Vagina (tissue), 2 donors: ENCODE data around the gene ZNF622. TPM values are rescaled to one million over a fixed set of nuclear protein-coding genes. Genes with fewer than 3 reads are reported as not detected.
A peak's percentile ranks its signal among the peaks of the same experiment; 100 is the strongest.

Experiments used
- DNase-seq, 2 donors: peaks; one replicate each; pipeline ENCODE4 v3.0.0-alpha.2; 2017; ENCODE audit errors: extremely low spot score in 2 of 2
- H3K27ac ChIP-seq: fragments of 200-600 bp; sonication (generic); one replicate; pipeline ENCODE4 v1.5.1; 2019
- H3K27me3 ChIP-seq: fragments of 200-600 bp; sonication (generic); one replicate; pipeline ENCODE4 v1.5.1; 2019
- H3K36me3 ChIP-seq, 2 donors: fragments of 200-600 bp; sonication (generic); one replicate each; pipeline ENCODE4 v1.5.1; 2017 to 2019
- H3K4me1 ChIP-seq: fragments of 200-600 bp; sonication (generic); one replicate; pipeline ENCODE4 v1.5.1; 2019
- H3K4me3 ChIP-seq, 2 donors: fragments of 200-600 bp; sonication (generic); 1 replicate in 1 of 2; 2 replicates in 1 of 2; pipeline ENCODE4 v1.5.1; 2016 to 2019
- H3K9me3 ChIP-seq: fragments of 200-600 bp; sonication (generic); one replicate; pipeline ENCODE4 v1.5.1; 2019
- POLR2A ChIP-seq, 2 donors: fragments of 450-650 bp; IDR thresholded peaks; one replicate each; pipeline ENCODE4 v1.6.1; 2017; ENCODE audit warnings: antibody characterized with exemption in 2 of 2, mild to moderate bottlenecking in 2 of 2, moderate library complexity in 2 of 2
- POLR2AphosphoS5 ChIP-seq, 2 donors: sonication (generic); formaldehyde crosslinking; IDR thresholded peaks; one replicate each; pipeline ENCODE4 v1.9.0; 2017; ENCODE audit warnings: antibody characterized with exemption in 2 of 2, mild to moderate bottlenecking in 2 of 2, low read depth in 1 of 2; ENCODE audit not compliant: insufficient read depth in 1 of 2
- intact Hi-C: fragments of 100-400 bp; cut with DNase I; formaldehyde crosslinking; loops from one replicate; pipeline ENCODE4 v1.15.1; 2023
- total RNA-seq: library from RNA; depleted of rRNA; stranded (reverse); fragments of >200 nt; gene quantifications from one replicate; pipeline ENCODE4 v1.2.3, GENCODE V29; 2016
- TF ChIP-seq, protein P1 (sequence below), 3 experiments: fragments of 450-650 bp in 2 of 3; fragments of 200-600 bp in 1 of 3; sonication (generic) in 1 of 3; IDR thresholded peaks; one replicate each; pipeline ENCODE4 v1.5.1; 2017 to 2019; ENCODE audit warnings: antibody characterized with exemption in 3 of 3, mild to moderate bottlenecking in 2 of 3, moderate library complexity in 2 of 3

ZNF622 gene, protein sequence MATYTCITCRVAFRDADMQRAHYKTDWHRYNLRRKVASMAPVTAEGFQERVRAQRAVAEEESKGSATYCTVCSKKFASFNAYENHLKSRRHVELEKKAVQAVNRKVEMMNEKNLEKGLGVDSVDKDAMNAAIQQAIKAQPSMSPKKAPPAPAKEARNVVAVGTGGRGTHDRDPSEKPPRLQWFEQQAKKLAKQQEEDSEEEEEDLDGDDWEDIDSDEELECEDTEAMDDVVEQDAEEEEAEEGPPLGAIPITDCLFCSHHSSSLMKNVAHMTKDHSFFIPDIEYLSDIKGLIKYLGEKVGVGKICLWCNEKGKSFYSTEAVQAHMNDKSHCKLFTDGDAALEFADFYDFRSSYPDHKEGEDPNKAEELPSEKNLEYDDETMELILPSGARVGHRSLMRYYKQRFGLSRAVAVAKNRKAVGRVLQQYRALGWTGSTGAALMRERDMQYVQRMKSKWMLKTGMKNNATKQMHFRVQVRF
- total RNA-seq = 19.4 TPM

DNA sequence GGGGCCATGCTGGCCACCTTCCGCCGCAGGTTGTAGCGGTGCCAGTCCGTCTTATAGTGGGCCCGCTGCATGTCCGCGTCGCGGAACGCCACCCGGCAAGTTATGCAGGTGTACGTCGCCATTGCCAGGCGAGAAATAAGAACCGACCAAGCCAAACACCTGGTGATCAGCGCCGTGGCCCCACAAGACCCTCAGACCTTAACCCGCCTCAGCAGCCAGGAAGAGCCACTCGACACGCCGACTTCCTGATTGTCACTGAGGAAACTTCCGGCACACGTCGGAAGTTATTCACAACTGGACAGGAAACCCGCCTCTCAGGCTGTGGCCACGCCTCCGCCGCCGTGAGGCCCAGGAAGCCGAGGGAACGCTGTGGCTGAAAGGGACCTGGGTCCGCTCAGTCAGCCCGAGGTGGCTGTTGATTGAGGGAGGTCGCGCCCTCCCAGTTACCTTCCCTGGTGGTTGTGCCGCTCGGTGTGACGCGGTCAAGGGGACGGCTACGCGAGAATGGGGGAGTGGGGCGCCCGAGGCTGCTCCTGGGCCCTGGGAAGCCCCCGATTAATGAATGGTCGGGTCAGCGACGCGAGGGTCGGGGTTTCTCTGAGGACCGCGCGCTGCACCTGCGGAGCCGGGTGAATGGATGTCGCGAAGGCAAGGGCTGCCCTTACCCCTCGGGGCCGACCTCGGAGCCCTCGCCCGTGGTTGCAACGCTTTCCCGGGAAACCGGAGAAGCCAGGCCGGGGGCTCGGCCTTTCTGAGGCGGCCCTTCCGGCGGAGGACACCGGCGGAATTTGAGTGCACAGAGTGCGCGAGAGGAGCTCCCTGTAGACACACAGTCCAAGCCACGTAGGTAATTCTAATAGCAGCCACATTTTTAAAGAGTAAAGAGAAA, at the start of gene ZNF622:
ZNF622 (minus strand) TSS at position 257 of the 889 bp plus-strand sequence; CDS start at position 122, 135 bp downstream.
- Histone ChIP-seq H3K9me3 (no peaks in the 10 kb centered on the region), H3K27ac (peak within 1 kb of the TSS; percentile 79), H3K4me3 (peak within 1 kb of the TSS; percentile 69 to 89), H3K4me1 (peaks cover 65% of the 10 kb centered on the region), H3K36me3 (peaks cover 0 to 25% of the 10 kb centered on the region in 2 donors), H3K27me3 (no peaks in the 10 kb centered on the region)
- intact Hi-C loops = no loop called here
- DNase-seq = peak in 1 of 2 donors; percentile 91
- TF ChIP-seq, protein P1, sequence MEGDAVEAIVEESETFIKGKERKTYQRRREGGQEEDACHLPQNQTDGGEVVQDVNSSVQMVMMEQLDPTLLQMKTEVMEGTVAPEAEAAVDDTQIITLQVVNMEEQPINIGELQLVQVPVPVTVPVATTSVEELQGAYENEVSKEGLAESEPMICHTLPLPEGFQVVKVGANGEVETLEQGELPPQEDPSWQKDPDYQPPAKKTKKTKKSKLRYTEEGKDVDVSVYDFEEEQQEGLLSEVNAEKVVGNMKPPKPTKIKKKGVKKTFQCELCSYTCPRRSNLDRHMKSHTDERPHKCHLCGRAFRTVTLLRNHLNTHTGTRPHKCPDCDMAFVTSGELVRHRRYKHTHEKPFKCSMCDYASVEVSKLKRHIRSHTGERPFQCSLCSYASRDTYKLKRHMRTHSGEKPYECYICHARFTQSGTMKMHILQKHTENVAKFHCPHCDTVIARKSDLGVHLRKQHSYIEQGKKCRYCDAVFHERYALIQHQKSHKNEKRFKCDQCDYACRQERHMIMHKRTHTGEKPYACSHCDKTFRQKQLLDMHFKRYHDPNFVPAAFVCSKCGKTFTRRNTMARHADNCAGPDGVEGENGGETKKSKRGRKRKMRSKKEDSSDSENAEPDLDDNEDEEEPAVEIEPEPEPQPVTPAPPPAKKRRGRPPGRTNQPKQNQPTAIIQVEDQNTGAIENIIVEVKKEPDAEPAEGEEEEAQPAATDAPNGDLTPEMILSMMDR (IDR thresholded peaks at IDR 0.05) = no peak
- TF ChIP-seq POLR2AphosphoS5 (IDR thresholded peaks at IDR 0.05; ENCODE audit: insufficient read depth in 1 of 2, low read depth in 1 of 2) = peak; percentile 92 to 93
- TF ChIP-seq POLR2A (IDR thresholded peaks at IDR 0.05) = peak in 1 of 2 donors; percentile 51

DNA sequence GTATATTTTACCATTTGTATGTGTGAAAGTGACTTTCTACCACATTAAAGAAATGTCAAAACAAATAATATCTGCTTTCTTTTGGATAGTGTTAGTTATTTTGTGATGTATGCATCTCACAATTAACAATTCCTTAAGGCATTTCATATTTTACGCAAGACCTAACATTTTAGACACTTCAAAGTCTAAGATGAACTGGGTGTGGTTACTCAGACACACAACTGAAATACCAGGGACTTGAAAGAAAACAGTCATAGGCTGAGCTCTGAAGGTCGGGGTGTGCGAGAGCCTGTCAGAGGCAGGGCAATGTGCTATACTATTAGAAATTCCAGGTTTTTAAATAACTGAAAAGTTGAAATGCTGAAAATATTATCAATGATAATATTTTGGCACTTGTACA, 44.5 kb upstream of the ZNF622 start:
- Histone ChIP-seq H3K27me3 (no peaks in the 10 kb centered on the region), H3K4me3 (no peak overlapping the region), H3K36me3 (no peaks in the 10 kb centered on the region), H3K27ac (peak overlapping the region; percentile 52), H3K4me1 (peaks cover 26% of the 10 kb centered on the region), H3K9me3 (no peaks in the 10 kb centered on the region)
- TF ChIP-seq, protein P1 (IDR thresholded peaks at IDR 0.05) = no peak
- TF ChIP-seq POLR2A (IDR thresholded peaks at IDR 0.05) = no peak
- TF ChIP-seq POLR2AphosphoS5 (IDR thresholded peaks at IDR 0.05; ENCODE audit: insufficient read depth in 1 of 2, low read depth in 1 of 2) = no peak
- intact Hi-C loops = no loop called here
- DNase-seq = no peak

DNA sequence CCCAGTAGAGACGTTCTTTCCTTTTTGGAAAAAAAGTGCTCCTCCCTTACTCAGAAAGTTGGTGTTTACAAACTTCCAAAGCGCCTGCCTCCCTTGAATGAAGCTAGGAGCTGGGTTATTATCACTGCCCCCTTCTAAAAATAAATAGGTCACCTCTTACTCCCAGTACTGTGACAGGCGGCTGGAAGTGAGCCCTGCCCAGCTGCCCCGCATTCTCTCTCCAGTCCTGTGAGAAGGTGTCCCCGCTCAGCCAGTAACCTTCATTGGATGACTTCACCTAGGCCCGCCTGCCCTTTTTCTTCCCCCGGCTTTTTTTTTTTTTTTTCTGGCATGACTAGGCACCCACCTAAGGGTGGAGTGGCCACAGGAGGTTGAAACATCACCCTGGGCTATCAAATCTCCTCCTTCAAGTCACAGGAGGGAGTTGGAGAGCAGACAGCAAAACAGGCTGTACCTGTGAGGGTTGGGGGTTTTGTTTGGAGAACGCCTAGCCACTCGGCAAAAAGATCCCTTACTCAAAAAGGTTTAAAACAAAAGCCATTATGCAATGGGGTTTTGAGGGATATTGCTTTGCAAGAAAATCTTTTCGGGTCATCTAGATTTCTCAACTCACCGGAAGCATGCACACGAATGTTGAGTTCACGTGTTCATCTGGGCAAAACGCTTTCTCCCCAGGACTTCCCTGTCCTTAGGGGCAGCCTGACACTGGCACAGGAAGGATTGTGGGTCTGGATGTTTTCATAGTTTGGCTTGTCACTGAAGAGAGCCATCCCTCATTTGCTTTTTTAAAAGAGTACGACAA, 43.3 kb upstream of the ZNF622 start:
- Histone ChIP-seq H3K36me3 (no peaks in the 10 kb centered on the region), H3K27ac (peak overlapping the region; percentile 52), H3K27me3 (no peaks in the 10 kb centered on the region), H3K4me1 (peaks cover 26% of the 10 kb centered on the region), H3K4me3 (peak overlapping the region in 1 of 2 donors; percentile 12), H3K9me3 (no peaks in the 10 kb centered on the region)
- TF ChIP-seq POLR2AphosphoS5 (IDR thresholded peaks at IDR 0.05; ENCODE audit: insufficient read depth in 1 of 2, low read depth in 1 of 2) (no peak), POLR2A (IDR thresholded peaks at IDR 0.05) (no peak)
- TF ChIP-seq, protein P1 (IDR thresholded peaks at IDR 0.05) = no peak
- intact Hi-C loops = no loop called here
- DNase-seq = no peak

DNA sequence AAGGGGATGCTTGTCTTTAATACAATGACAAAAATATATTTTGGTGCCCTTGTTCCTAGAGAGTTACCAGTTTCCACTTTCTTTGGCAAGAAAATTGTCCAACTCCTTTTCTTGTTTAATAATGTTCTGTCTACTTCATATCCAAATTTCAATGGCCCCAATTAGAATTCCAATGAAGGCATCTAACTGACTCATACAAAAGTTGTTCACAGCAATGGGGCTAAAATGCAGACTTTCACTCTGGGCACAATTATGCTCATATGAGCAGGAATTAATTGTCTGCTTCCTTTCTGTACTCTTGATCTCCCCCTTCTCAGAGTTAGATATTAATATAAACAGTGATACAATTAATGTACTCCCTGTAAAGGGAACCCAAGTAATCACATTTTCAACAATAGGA, 42.1 kb upstream of the ZNF622 start:
- Histone ChIP-seq H3K36me3 (no peaks in the 10 kb centered on the region), H3K9me3 (no peaks in the 10 kb centered on the region), H3K4me1 (peaks cover 26% of the 10 kb centered on the region), H3K4me3 (no peak overlapping the region), H3K27me3 (no peaks in the 10 kb centered on the region), H3K27ac (peak overlapping the region; percentile 52)
- DNase-seq = no peak
- TF ChIP-seq, protein P1 (IDR thresholded peaks at IDR 0.05) = no peak
- no peak for TF ChIP-seq POLR2A (IDR thresholded peaks at IDR 0.05)
- TF ChIP-seq POLR2AphosphoS5 (IDR thresholded peaks at IDR 0.05; ENCODE audit: insufficient read depth in 1 of 2, low read depth in 1 of 2) = no peak
- intact Hi-C loops = no loop called here
